EL (cell line): ENCODE data around the gene RORB.
A peak's percentile ranks its signal among the peaks of the same experiment; 100 is the strongest.

Experiments used
- DNase-seq: peaks from one replicate; pipeline ENCODE4 v3.0.0-alpha.2; 2016

The RORB gene

DNA sequence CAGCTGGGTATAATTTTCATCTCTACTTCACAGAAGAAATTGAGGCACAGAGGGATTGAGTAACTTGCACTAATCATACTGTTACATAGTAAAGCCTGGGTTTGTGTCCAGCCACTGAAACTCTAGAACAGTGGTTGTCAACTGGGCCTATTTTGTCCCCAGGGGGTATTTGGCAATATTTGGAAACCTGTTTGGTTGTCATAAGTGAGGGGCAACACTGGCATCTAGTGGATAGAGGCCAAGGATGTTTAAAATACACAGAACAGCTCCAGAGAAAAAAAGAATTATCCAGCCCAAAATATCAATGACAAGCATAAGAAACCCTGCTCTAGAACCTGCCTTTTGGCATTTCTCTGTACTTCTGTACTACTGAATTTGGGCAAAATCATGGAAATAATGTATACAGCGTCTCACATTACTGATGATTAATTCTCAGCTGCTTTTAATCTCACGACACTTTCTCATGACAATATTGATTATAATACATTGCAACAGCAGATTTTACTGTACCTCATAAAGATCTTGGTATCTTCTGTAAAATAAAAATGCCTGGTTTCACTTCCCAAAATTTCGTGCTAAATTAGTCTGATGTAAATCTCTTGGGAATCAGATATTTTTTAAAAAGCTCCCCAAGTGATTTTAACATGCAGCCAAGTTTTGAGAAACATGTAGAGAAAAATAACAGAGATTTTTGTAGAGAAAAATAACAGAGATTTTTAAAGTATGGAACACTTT lies 112.7 kb downstream of the RORB start:
- no peak for DNase-seq

- DNase-seq, result no peak
These were observed 113.5 kb downstream of the RORB start for GRCh38 chr9:74610523-74611061.

- DNase-seq, result no peak
These were observed 133.1 kb downstream of the RORB start for GRCh38 chr9:74630228-74630627.

- no peak for DNase-seq
These were observed 142.0 kb downstream of the RORB start for GRCh38 chr9:74639112-74639511.

DNA sequence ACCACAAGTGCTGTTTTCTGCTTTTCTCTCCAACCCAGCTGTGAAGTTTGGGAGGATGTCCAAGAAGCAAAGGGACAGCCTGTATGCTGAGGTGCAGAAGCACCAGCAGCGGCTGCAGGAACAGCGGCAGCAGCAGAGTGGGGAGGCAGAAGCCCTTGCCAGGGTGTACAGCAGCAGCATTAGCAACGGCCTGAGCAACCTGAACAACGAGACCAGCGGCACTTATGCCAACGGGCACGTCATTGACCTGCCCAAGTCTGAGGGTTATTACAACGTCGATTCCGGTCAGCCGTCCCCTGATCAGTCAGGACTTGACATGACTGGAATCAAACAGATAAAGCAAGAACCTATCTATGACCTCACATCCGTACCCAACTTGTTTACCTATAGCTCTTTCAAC lies 145.2 kb downstream of the RORB start:
- no peak for DNase-seq

- DNase-seq, result no peak
These were observed 146.3 kb downstream of the RORB start for GRCh38 chr9:74643303-74643923.

DNA sequence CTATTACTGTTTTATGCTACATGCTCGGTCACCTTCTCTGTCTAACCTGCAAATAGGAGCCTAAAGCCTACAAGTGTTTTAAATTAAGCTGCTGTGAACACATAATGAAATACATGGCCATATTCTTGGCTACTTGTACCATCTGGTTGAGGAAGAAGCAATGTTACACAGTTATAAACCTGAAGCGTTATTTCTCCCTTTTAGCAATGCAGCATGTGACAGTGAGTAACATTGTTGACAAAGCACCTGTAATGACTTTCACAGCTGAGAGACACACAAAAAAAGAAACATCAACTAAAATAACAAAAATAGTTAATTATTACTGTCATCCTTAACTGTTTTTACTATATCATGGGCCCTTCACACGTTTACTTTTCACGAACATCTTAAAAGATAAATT lies 146.9 kb downstream of the RORB start:
- DNase-seq, result no peak

DNA sequence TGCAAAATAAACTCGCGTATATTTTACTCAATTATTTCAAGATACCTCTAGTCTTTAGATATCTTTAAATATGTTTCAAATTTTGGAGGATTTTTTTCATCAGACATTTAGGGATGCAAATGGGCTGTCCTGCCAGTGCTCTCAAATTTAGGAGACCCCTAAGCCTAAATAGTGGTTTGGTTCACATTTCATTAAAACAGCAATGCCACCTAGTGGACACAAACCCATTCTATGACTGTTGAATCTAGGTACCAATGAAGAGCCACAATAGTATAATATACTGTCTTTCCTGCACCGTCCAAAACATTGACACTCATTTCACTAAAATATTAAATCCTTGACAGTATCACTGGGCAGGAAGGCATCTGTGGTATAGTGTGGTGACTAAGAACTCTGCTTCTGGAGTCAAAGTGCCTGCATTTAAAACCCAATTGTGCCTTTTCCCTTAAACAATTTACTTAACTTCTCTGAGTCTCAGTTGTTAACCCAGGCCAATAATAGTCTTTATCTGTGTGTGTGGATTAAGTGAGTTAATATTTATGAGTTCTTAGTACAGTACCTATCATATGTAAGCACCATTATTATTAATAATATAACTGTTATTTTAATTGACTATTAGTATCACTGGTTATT lies 148.0 kb downstream of the RORB start:
- DNase-seq, result peak; percentile 2

- DNase-seq, result no peak
These were observed 156.4 kb downstream of the RORB start for GRCh38 chr9:74653410-74654080.

- DNase-seq, result no peak
These were observed 165.5 kb downstream of the RORB start for GRCh38 chr9:74662674-74663073.

DNA sequence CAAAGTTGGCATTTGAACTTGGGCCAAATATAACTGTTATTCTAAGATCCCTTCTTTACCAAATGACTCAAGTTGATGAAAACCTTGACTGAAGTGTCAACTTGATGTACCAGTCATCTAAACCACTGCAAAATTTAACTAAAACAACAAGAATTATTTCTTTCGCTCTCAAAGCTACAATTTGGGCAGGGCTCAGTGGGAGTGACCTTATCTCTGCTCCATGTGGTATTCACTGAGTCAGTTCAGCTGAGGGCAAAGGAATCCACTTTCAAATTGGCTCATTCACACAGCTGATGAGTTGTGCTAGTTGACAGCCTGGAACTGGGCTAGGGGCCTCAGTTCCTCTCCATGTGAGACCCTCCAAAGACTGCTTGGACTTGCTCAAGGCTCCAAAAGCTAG lies 166.3 kb downstream of the RORB start:
- no peak for DNase-seq

DNA sequence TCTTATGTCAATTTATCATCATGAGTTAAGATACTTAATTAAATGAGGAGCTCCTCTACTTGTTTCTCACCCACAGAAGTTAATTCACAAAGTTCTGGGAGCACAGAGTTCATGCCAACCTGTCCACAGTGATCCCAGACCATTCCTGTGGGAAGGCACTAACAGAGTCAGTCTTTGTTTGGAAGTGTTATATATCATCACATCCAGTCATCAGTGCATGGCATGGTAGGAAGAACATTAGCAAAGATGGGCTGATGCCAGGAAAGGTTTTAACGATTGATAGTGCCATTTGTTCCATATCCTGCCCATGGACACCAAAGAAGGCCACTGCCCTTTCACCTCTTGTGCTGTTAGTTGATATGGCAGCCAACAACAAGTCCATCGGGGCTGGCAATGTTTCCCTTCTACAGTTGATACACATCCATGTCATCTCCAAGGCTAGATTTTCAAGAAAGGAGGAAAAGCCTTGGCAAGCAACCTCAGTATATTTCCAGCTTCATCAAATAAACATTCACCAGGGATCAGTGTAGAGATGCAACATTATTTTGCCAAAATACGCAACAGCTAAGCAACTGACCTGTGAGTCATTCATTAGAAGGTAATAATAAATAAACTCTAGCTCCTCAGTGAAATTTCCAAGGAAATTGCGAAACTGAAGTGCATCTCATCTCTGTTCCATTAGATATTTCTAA lies 169.6 kb downstream of the RORB start:
- no peak for DNase-seq

DNA sequence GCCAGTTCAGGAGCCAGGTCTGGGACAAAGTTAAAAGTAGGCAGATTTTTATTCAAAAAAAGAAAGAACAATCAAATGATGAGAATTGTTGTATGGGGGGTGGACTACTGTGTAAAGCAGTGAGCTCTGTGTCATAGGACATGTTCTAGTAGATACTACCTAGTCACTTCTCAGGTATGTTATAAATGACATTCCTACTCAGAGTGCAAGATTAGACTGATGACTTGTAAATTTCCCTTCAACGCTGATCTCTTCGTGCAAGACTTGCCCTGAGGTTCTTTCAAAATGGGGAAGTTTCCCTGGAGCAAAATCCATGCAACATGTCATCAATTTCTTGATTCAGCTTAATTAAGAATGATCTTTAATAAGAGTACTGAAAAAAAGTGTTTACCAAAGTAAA lies 175.1 kb downstream of the RORB start:
- DNase-seq, result no peak

DNA sequence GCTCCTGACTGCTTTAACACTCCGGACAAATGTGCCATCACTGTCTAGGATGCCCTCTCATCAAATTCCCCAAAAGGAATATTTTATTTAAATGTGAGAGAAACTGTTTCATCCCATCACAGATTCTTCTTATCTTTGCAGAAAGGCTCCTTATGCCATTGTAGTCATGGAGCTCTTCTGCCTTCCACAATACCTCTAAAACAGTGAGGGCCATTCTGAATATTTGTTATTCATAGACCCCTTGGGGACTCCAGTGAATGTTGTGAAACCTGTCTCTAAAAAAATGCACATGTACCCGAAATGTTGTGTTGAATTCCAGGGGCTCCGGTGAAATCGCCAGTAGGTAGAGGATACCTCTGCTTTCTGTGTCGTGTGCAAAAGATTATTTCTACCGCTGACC lies 176.9 kb downstream of the RORB start:
- DNase-seq, result no peak

GRCh38 chr9:74681906-74682305 lies 184.8 kb downstream of the RORB start:
- DNase-seq, result no peak

DNA sequence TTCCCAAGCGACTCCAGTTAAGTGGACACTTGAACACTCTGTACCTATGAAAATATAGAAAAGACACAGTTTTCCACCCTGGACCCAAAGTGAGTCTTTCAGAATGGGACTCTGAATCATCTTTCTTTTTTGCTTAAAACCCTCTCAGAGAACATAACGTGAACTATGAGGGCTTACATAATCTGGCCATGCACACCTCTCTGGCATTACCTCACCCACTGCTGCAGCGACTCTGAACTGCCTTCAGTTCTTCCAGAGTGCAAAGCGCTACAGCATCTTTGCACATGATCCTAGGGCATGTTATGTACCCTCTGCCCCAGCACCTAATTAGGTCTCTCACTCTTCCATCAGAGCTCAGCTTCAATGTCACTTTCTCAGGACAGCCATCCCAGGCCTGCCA lies 186.2 kb downstream of the RORB start:
- DNase-seq, result no peak

DNA sequence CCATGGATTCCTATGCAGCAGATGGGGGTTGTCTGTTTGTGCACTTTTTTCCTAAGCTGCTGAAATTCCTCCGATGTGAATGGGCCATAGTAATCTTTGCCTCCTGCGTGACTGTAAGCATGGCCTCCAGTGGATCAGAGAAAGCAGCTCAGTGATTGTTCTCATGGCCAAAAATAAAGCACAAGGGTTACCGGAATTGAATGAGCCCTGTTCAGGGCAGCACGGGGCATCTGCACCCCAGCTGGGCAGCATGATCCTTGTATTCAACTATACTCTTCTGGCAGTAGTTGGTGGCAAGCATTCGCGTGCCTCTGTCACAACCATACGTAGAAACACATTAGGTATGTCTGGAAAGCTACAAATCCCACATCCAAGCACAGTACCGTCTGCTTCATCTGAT lies 193.9 kb downstream of the RORB start:
- no peak for DNase-seq

GRCh38 chr9:74696520-74696919 lies 199.4 kb downstream of the RORB start:
- DNase-seq, result no peak

DNA sequence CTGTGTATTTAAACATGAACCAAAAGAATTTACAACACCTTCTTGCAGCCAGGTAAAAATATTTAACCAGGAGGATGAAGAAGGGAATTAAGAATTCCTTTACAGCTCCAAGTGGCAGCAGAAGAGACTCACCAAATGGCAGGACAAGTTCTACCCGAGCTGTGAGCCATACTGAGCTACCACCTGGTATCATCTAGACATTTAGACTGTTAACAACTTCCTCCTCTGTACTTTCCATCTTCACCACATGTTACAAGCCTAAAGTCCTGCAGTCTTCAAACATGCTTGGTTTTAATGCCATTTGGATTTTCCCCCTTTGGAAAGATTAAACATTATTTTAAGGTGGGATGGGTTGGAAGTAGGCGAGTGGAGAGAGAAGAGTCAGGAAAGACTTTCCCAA lies 200.4 kb downstream of the RORB start:
- DNase-seq, result no peak

DNA sequence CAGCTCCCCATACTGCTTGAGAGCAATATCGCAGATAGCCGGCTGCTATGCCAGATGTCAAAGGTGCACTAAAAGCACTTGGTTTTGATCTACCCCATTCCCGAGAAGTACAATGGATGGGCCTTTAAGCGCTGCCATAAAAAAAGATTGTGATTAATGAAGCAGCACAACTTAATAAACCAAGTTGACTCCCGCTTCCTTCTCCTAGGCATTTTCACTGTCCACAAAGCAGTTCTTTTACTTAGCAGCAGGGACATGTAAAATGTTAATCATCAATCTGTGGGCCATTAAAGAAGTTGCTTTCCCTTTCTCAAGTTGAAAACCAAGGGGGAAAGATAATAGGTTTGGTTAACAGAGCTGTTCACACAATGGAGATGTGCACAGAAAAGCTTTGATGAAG lies 214.2 kb downstream of the RORB start:
- DNase-seq, result no peak

GRCh38 chr9:74718709-74719108 lies 221.6 kb downstream of the RORB start:
- no peak for DNase-seq

- no peak for DNase-seq
These were observed 222.2 kb downstream of the RORB start for GRCh38 chr9:74719306-74719705.
